GM12878 (cell line): ENCODE results near the gene PKMYT1. TPM values are rescaled to one million over a fixed set of nuclear protein-coding genes. Genes with fewer than 3 reads are reported as not detected.

Experiments
- BACH1 ChIP-seq: fragments of 450-650 bp; IDR thresholded peaks from 2 replicates; pipeline ENCODE4 v1.6.1; 2017; ENCODE audit warnings: mild to moderate bottlenecking, borderline replicate concordance
- BCL3 ChIP-seq: IDR thresholded peaks from 2 replicates; pipeline ENCODE4 v1.6.1; 2011; ENCODE audit warnings: borderline replicate concordance, low read depth, mild to moderate bottlenecking, moderate library complexity, low read length; ENCODE audit not compliant: insufficient read depth, poor library complexity, severe bottlenecking
- CEBPB ChIP-seq, 2 experiments: fragments of 150-350 bp in 1 of 2; IDR thresholded peaks; 2 replicates each; pipeline ENCODE4 v1.6.1; 2012 to 2014; ENCODE audit warnings: low read depth in 2 of 2, low read length in 2 of 2, borderline replicate concordance in 1 of 2, inconsistent platforms in 1 of 2
- CEBPZ ChIP-seq: fragments of 150-350 bp; IDR thresholded peaks from 2 replicates; pipeline ENCODE4 v1.6.1; 2016; ENCODE audit warnings: low read depth, low read length
- CREB1 ChIP-seq: IDR thresholded peaks from 2 replicates; pipeline ENCODE4 v1.6.1; 2012; ENCODE audit warnings: low read depth, mild to moderate bottlenecking, inconsistent platforms
- DPF2 ChIP-seq: fragments of 450-650 bp; IDR thresholded peaks from 2 replicates; pipeline ENCODE4 v1.6.1; 2017; ENCODE audit warnings: mild to moderate bottlenecking
- E2F8 ChIP-seq: fragments of 450-650 bp; IDR thresholded peaks from 2 replicates; pipeline ENCODE4 v1.6.1; 2018; ENCODE audit warnings: mild to moderate bottlenecking, low read depth, moderate library complexity; ENCODE audit not compliant: partially characterized antibody
- HSF1 ChIP-seq: fragments of 150-350 bp; IDR thresholded peaks from 2 replicates; pipeline ENCODE4 v1.6.1; 2014; ENCODE audit warnings: mild to moderate bottlenecking, low read depth, low read length
- JUND ChIP-seq: IDR thresholded peaks from 2 replicates; pipeline ENCODE4 v1.6.1; 2012; ENCODE audit warnings: low read depth, mild to moderate bottlenecking, low read length, improper control_type of control experiment, moderate library complexity
- KLF5 ChIP-seq: fragments of 450-650 bp; IDR thresholded peaks from 2 replicates; pipeline ENCODE4 v1.6.1; 2014; ENCODE audit warnings: mild to moderate bottlenecking; ENCODE audit not compliant: partially characterized antibody
- MAX ChIP-seq: IDR thresholded peaks from 2 replicates; pipeline ENCODE4 v1.6.1; 2012; ENCODE audit warnings: low read depth, low read length, improper control_type of control experiment
- MEF2B ChIP-seq: fragments of 450-650 bp; IDR thresholded peaks from 2 replicates; pipeline ENCODE4 v1.6.1; 2018; ENCODE audit warnings: mild to moderate bottlenecking, moderate library complexity; ENCODE audit not compliant: partially characterized antibody, poor library complexity, severe bottlenecking
- NBN ChIP-seq: fragments of 450-650 bp; IDR thresholded peaks from 2 replicates; pipeline ENCODE4 v1.6.1; 2016
- NR2F1 ChIP-seq: fragments of 450-650 bp; conservative IDR thresholded peaks from 2 replicates; pipeline ENCODE4 v1.6.1; 2017; ENCODE audit warnings: mild to moderate bottlenecking
- PAX5 ChIP-seq: IDR thresholded peaks from 2 replicates; pipeline ENCODE4 v1.6.1; 2011; ENCODE audit warnings: low read depth, low read length, borderline replicate concordance
- POLR2A ChIP-seq: IDR thresholded peaks from 2 replicates; pipeline ENCODE4 v1.6.1; 2011; ENCODE audit warnings: low read depth, mild to moderate bottlenecking, low read length
- ZNF384 ChIP-seq: IDR thresholded peaks from 2 replicates; pipeline ENCODE4 v1.6.1; 2012; ENCODE audit warnings: low read depth, mild to moderate bottlenecking, low read length, improper control_type of control experiment, borderline replicate concordance
- ZZZ3 ChIP-seq: IDR thresholded peaks from 2 replicates; pipeline ENCODE4 v1.6.1; 2011; ENCODE audit warnings: low read depth; ENCODE audit not compliant: control insufficient read depth, insufficient read length
- polyA plus RNA-seq, 11 experiments: library from polyadenylated mRNA; depleted of rRNA in 4 of 11; unstranded in 6 of 11; stranded (reverse) in 5 of 11; fragments of >200 nt; fragmentation: Nextera tagmentation in 4 of 11; fragmentation: Illumina TruSeq in 1 of 11; extraction: Ambion mirVana in 4 of 11; extraction: Trizol in 1 of 11; gene quantifications; 1 replicate in 1 of 11; 2 replicates in 10 of 11; pipeline versions ENCODE4 v1.2.1 to v1.2.3, GENCODE V29; 2011 to 2016; ENCODE audit warnings: inconsistent platforms in 2 of 11, missing spikeins in 2 of 11, low read depth in 1 of 11
- total RNA-seq, 4 experiments: library from RNA; depleted of rRNA in 3 of 4; stranded (reverse); fragments of >200 nt in 3 of 4; fragmentation: Illumina TruSeq in 1 of 4; extraction: Trizol in 1 of 4; gene quantifications; 2 replicates each; pipeline versions ENCODE4 v1.2.1 to v1.2.3, GENCODE V29; 2013 to 2021

The PKMYT1 gene
- total and polyA plus RNA-seq, 10 of the 15 experiments (the other 5 are each of a cell fraction or from before 2014, with no cell fraction given) = 4.6 to 101 (median 29.9) TPM

GRCh38 chr16:2968738-2969544 lies 11.3 kb downstream of the PKMYT1 start, which contains the start of gene PAQR4 (continued):
- TF ChIP-seq DPF2 (peak; percentile 53), CEBPZ (no peak), CEBPB (IDR thresholded peaks at IDR 0.05; ENCODE audit: borderline replicate concordance in 1 of 2, low read depth in 2 of 2, low read length in 2 of 2) (0 out of 4 replicates have a peak, but pooled peaks of 1 of the 2 experiments have one; percentile 9), JUND (0 out of 2 replicates have a peak, but pooled peaks have one; percentile 3), CREB1 (peak; percentile 71), PAX5 (peak; percentile 67; the same call in 1 of the 2 replicates), NBN (peak; percentile 92), MAX (peak; percentile 68; the same call in 1 of the 2 replicates), NR2F1 (peak; percentile 73; the same call in 1 of the 2 replicates), MEF2B (no peak), ZZZ3 (no peak), ZNF384 (no peak), KLF5 (peak; percentile 25), HSF1 (no peak), BACH1 (peak; percentile 72; the same call in 1 of the 2 replicates), BCL3 (no peak), POLR2A (0 out of 2 replicates have a peak, but pooled peaks have one; percentile 20), E2F8 (peak; percentile 78)
- TF ChIP-seq, all 136 proteins: peak for 47
